Measurements from ENCODE around the gene MRPL30.
"Not testable (repeated sequence)": the region's sequence is repeated elsewhere in the genome, so short reads cannot be mapped to it uniquely, and the experiment has no call there.

Gene MRPL30

GRCh38 chr2:99158599-99158998 lies 22.4 kb upstream of the MRPL30 start:
- CTCF ChIA-PET: interaction anchor here (0.8 to 2.9 kb wide), 5 partner anchors 9 to 22 kb away, joined by 3 to 16 read pairs (median 5); partner anchors contain the start of genes MITD1 and MRPL30

GRCh38 chr2:99159594-99159993 lies 21.4 kb upstream of the MRPL30 start:
- no peak for DNase-seq
- CTCF ChIA-PET: interaction anchor here (1.5 kb wide), 1 partner anchor 8 kb away, joined by 8 read pairs; no protein-coding TSS in a partner anchor
- Mint-ChIP-seq H3K9me3 (no peaks in the 10 kb centered on the region), H3K4me3 (no peak overlapping the region), H3K27me3 (no peaks in the 10 kb centered on the region), H3K4me1 (peaks cover 23% of the 10 kb centered on the region), H3K27ac (no peak overlapping the region), H3K36me3 (peaks cover 32% of the 10 kb centered on the region)

More at GRCh38 chr2:99158599-99158998, 22.4 kb upstream of the MRPL30 start:
- Mint-ChIP-seq H3K36me3 (peaks cover 26% of the 10 kb centered on the region), H3K4me3 (no peak overlapping the region), H3K27ac (no peak overlapping the region), H3K27me3 (no peaks in the 10 kb centered on the region), H3K4me1 (peaks cover 23% of the 10 kb centered on the region), H3K9me3 (no peaks in the 10 kb centered on the region)
- DNase-seq: no peak

- CTCF ChIA-PET: interaction anchor here (0.6 kb wide), 1 partner anchor 279 kb away, joined by 3 read pairs; no protein-coding TSS in a partner anchor
- peak overlapping the region; percentile 13 for H3K27ac Mint-ChIP-seq
- no peak overlapping the region for H3K4me3 Mint-ChIP-seq
- no peaks in the 10 kb centered on the region for H3K9me3 Mint-ChIP-seq
- H3K4me1 Mint-ChIP-seq: peaks cover 2% of the 10 kb centered on the region
- DNase-seq: no peak
- no peaks in the 10 kb centered on the region for H3K27me3 Mint-ChIP-seq
- peaks cover 52% of the 10 kb centered on the region for H3K36me3 Mint-ChIP-seq
These were observed 14.8 kb upstream of the MRPL30 start for GRCh38 chr2:99166218-99166617.

- Mint-ChIP-seq H3K27me3 (no peaks in the 10 kb centered on the region), H3K4me1 (peaks cover 5% of the 10 kb centered on the region), H3K4me3 (no peak overlapping the region), H3K9me3 (no peaks in the 10 kb centered on the region), H3K27ac (no peak overlapping the region), H3K36me3 (peaks cover 48% of the 10 kb centered on the region)
- CTCF ChIA-PET: no interaction called here
- no peak for DNase-seq
These were observed 11.4 kb upstream of the MRPL30 start for GRCh38 chr2:99169534-99169933.

GRCh38 chr2:99171377-99172140 lies 9.4 kb upstream of the MRPL30 start:
- Mint-ChIP-seq H3K4me3 (no peak overlapping the region), H3K36me3 (peaks cover 35% of the 10 kb centered on the region), H3K9me3 (no peaks in the 10 kb centered on the region), H3K4me1 (peaks cover 14% of the 10 kb centered on the region), H3K27ac (no peak overlapping the region), H3K27me3 (no peaks in the 10 kb centered on the region)
- DNase-seq: no peak
- CTCF ChIA-PET: no interaction called here

GRCh38 chr2:99181624-99182000 lies 628 bp downstream of the MRPL30 start:
- CTCF ChIA-PET: interaction anchor here (0.6 to 2.8 kb wide), 3 partner anchors 15 to 96 kb away, joined by 3 to 16 read pairs (median 6); no protein-coding TSS in a partner anchor
- H3K27me3 Mint-ChIP-seq: no peaks in the 10 kb centered on the region
- peak overlapping the region; percentile 97 for H3K4me3 Mint-ChIP-seq
- H3K36me3 Mint-ChIP-seq: peaks cover 15% of the 10 kb centered on the region
- no peak for DNase-seq
- no peaks in the 10 kb centered on the region for H3K9me3 Mint-ChIP-seq
- peak overlapping the region; percentile 95 for H3K27ac Mint-ChIP-seq
- H3K4me1 Mint-ChIP-seq: peaks cover 51% of the 10 kb centered on the region

GRCh38 chr2:99183025-99183424 lies 2.0 kb downstream of the MRPL30 start:
- DNase-seq: no peak
- H3K4me1 Mint-ChIP-seq: peaks cover 43% of the 10 kb centered on the region
- H3K9me3 Mint-ChIP-seq: no peaks in the 10 kb centered on the region
- no peaks in the 10 kb centered on the region for H3K27me3 Mint-ChIP-seq
- peaks cover 12% of the 10 kb centered on the region for H3K36me3 Mint-ChIP-seq
- no peak overlapping the region for H3K27ac Mint-ChIP-seq
- peak overlapping the region; percentile 6 for H3K4me3 Mint-ChIP-seq
- CTCF ChIA-PET: no interaction called here

- H3K9me3 Mint-ChIP-seq: no peaks in the 10 kb centered on the region
- CTCF ChIA-PET: no interaction called here
- peaks cover 7% of the 10 kb centered on the region for H3K36me3 Mint-ChIP-seq
- no peaks in the 10 kb centered on the region for H3K27me3 Mint-ChIP-seq
- H3K4me1 Mint-ChIP-seq: peaks cover 25% of the 10 kb centered on the region
- no peak overlapping the region for H3K27ac Mint-ChIP-seq
- H3K4me3 Mint-ChIP-seq: no peak overlapping the region
- no peak for DNase-seq
These were observed 3.8 kb downstream of the MRPL30 start for GRCh38 chr2:99184811-99185210.

- no peak overlapping the region for H3K27ac Mint-ChIP-seq
- CTCF ChIA-PET: no interaction called here
- H3K4me3 Mint-ChIP-seq: no peak overlapping the region
- no peaks in the 10 kb centered on the region for H3K9me3 Mint-ChIP-seq
- H3K36me3 Mint-ChIP-seq: peaks cover 17% of the 10 kb centered on the region
- H3K4me1 Mint-ChIP-seq: peaks cover 12% of the 10 kb centered on the region
- no peaks in the 10 kb centered on the region for H3K27me3 Mint-ChIP-seq
- no peak for DNase-seq
These were observed 6.0 kb downstream of the MRPL30 start for GRCh38 chr2:99187011-99187410.

GRCh38 chr2:99188357-99188756 lies 7.4 kb downstream of the MRPL30 start:
- peaks cover 7% of the 10 kb centered on the region for H3K4me1 Mint-ChIP-seq
- peaks cover 28% of the 10 kb centered on the region for H3K36me3 Mint-ChIP-seq
- no peak for DNase-seq
- CTCF ChIA-PET: no interaction called here
- no peaks in the 10 kb centered on the region for H3K27me3 Mint-ChIP-seq
- no peak overlapping the region for H3K4me3 Mint-ChIP-seq
- no peak overlapping the region for H3K27ac Mint-ChIP-seq
- peaks cover 2% of the 10 kb centered on the region for H3K9me3 Mint-ChIP-seq

- no peaks in the 10 kb centered on the region for H3K4me1 Mint-ChIP-seq
- H3K36me3 Mint-ChIP-seq: peaks cover 35% of the 10 kb centered on the region
- peaks cover 2% of the 10 kb centered on the region for H3K9me3 Mint-ChIP-seq
- no peaks in the 10 kb centered on the region for H3K27me3 Mint-ChIP-seq
- no peak for DNase-seq
- no peak overlapping the region for H3K27ac Mint-ChIP-seq
- CTCF ChIA-PET: interaction anchor here (0.7 to 1.6 kb wide), 2 partner anchors 10 to 142 kb away, joined by 3 to 6 read pairs; no protein-coding TSS in a partner anchor
- H3K4me3 Mint-ChIP-seq: no peak overlapping the region
These were observed 9.6 kb downstream of the MRPL30 start for GRCh38 chr2:99190548-99190947.

GRCh38 chr2:99192364-99192763 lies 11.4 kb downstream of the MRPL30 start:
- H3K9me3 Mint-ChIP-seq, H3K4me3 Mint-ChIP-seq, H3K27ac Mint-ChIP-seq, H3K27me3 Mint-ChIP-seq, H3K4me1 Mint-ChIP-seq, CTCF ChIA-PET, DNase-seq: not testable (repeated sequence)
- H3K36me3 Mint-ChIP-seq: peaks cover 43% of the 10 kb centered on the region

GRCh38 chr2:99198103-99198841 lies 17.3 kb downstream of the MRPL30 start:
- peaks cover 23% of the 10 kb centered on the region for H3K36me3 Mint-ChIP-seq
- H3K27ac Mint-ChIP-seq: no peak overlapping the region
- DNase-seq: no peak
- no peaks in the 10 kb centered on the region for H3K4me1 Mint-ChIP-seq
- H3K4me3 Mint-ChIP-seq: no peak overlapping the region
- CTCF ChIA-PET: no interaction called here
- H3K9me3 Mint-ChIP-seq: no peaks in the 10 kb centered on the region
- no peaks in the 10 kb centered on the region for H3K27me3 Mint-ChIP-seq

- Mint-ChIP-seq H3K4me3 (no peak overlapping the region), H3K27me3 (no peaks in the 10 kb centered on the region), H3K36me3 (peaks cover 19% of the 10 kb centered on the region), H3K9me3 (no peaks in the 10 kb centered on the region), H3K27ac (no peak overlapping the region), H3K4me1 (no peaks in the 10 kb centered on the region)
- DNase-seq: no peak
- CTCF ChIA-PET: interaction anchor here (1.8 kb wide), 1 partner anchor 10 kb away, joined by 6 read pairs; no protein-coding TSS in a partner anchor
These were observed 19.3 kb downstream of the MRPL30 start for GRCh38 chr2:99200076-99200800.

Measured in activated naive CD4-positive, alpha-beta T cell treated with anti-CD3 and anti-CD28 coated beads, Interleukin-2, amount 10 ng/mL, durations not matched to agents 7 days and 5 days (primary cell).